AG09319 (cell line): ENCODE results near the gene DUSP15.

ENCODE experiments used
- DNase-seq: peaks from one replicate; pipeline ENCODE4 v3.0.0-alpha.2; 2010; ENCODE audit warnings: low read depth; ENCODE audit errors: extremely low read depth
- CTCF ChIP-seq: IDR thresholded peaks from 2 replicates; pipeline ENCODE4 v1.5.1; 2011; ENCODE audit warnings: low read depth, mild to moderate bottlenecking, inconsistent platforms, low read length, moderate library complexity

The DUSP15 gene

DNA sequence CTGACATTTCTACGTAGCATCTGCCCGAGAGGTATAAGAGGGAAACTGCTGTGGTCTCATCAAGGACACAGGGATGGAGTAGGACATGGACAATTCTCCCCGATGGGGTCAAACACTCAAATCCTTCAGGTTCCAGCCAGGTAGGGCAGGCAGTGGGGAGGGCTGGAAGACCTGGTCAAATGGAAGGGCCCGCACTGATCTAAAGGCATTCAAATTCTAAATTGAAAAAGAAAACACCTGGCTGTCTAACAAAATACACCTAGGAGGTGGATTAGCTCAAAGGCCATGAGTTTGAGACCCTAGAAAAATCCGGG is 8.2 kb downstream of the DUSP15 start:
- TF ChIP-seq CTCF, result no peak
- no peak for DNase-seq

GRCh38 chr20:31861385-31862156 is 8.8 kb downstream of the DUSP15 start:
- TF ChIP-seq CTCF, result no peak
- DNase-seq, result no peak

DNA sequence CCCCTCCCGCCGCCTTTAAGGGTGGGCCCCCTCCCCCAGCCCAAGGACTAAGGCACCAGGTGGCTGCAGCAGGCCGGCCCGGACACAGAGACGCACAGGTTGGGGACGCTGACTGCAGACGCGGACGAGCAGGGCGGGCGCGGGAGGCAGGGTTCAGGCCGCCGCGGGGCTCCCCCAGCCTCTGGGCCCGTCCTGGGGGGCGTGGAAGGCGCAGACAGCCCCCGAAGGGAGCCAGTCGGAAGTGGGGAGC is 9.3 kb downstream of the DUSP15 start:
- TF ChIP-seq CTCF, result no peak
- no peak for DNase-seq

DNA sequence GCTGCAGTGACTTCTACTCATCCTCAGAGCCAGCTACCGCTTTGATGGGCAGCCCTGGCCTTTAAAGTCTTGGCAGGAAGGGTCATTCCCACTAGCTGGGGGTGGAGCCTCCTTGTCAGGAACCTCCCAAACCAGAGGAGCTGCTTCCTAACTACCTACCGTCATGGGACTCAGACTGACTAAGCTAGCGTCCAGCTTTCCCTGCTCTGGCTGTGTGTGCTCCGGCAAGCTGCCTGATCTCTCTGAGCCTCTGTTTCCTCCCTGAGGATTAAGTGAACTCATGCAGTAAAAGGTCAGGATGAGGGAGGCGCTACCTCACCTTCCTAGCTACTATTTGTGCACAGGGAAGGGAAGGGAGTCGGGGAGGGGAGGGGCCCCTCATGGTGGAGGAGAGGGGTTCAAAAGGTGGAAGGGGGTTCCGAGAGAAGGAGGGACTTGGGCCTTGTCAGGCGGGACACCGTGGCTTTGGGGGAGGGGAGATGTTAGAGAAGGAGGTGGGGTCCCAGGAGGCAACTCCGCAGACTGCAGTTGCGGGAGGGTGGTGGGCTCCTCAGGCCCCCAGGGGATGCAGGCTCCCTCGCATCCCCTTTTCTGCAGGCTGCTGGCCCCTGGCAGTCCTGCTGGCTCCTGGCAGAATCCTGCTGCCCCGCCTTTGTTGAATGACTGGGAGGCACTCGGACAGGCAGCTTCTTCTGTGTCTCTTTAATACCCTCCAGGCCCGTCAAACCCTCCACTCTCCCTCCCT is 9.8 kb downstream of the DUSP15 start:
- DNase-seq, result no peak
- no peak for TF ChIP-seq CTCF

- TF ChIP-seq CTCF, result no peak
- no peak for DNase-seq
These were observed 10.3 kb downstream of the DUSP15 start for GRCh38 chr20:31859998-31860380.

- no peak for TF ChIP-seq CTCF
- DNase-seq, result no peak
These were observed 10.9 kb downstream of the DUSP15 start for GRCh38 chr20:31859266-31859997.

DNA sequence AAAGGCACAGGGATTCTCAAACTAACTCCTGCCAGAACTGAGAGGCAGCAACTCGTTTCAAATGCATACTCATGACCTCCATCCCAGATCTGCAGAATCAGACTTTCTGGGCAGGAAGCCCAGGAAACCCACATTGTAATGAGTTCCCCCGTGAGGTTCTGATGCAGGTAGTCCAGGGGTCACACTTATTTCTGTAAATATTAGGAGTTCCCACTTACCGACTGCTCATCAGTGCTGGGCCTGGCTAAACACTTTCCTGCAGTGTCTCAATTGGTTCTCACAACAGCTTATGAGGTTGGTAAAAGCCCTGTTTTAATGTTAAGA is 11.6 kb downstream of the DUSP15 start:
- no peak for TF ChIP-seq CTCF
- no peak for DNase-seq
